ENCODE measurements around the gene YTHDC1. TPM values are rescaled to one million over a fixed set of nuclear protein-coding genes. Genes with fewer than 3 reads are reported as not detected.
"Not testable (repeated sequence)": the region's sequence is repeated elsewhere in the genome, so short reads cannot be mapped to it uniquely, and the experiment has no call there.

YTHDC1 gene
- total RNA-seq, result 43.3 and 57.3 TPM in 2 replicates

DNA sequence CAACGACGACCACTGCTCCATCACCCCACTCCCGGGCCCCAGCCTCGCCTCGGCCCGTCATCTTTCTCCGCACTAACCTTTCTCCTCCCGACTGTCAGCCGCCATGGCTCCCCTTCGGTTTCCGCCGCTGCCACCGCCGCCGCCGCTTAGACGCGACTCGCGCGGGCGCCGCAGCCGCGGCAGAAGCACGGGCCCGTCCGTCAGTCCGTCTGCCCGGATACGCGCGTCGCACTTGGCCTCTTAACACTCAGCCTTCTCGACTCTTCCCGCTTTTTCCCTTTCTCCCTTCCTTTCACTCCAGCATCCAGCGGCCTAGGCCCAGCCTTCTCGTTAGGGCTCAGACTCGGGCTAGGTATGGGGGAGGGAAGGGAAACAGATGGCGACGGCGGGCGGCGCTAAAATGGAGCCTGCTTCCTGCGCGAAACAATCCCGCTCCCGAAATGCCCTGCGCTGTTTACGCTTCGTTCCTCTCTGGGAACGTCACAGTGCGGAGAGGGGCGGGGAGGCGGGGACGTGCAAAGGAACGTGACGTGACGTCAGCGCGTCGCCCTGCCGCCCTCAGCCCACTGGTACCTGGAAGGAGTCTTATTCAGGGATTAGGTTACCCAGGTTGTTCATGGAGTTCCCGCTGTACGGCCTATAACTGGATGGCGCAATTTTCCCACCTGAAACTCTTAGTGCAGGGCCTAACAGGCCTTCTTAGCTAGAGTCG is at the start of gene YTHDC1:
TSS of gene YTHDC1 (minus strand) at position 442 of the 712 bp plus-strand sequence. CDS start at position 105, 337 bp downstream.
- peak; percentile 99 for DNase-seq

GRCh38 chr4:68399306-68399705 is 49.4 kb upstream of the YTHDC1 start:
- DNase-seq, result no peak

GRCh38 chr4:68396756-68397155 is 46.9 kb upstream of the YTHDC1 start:
- no peak for DNase-seq

DNA sequence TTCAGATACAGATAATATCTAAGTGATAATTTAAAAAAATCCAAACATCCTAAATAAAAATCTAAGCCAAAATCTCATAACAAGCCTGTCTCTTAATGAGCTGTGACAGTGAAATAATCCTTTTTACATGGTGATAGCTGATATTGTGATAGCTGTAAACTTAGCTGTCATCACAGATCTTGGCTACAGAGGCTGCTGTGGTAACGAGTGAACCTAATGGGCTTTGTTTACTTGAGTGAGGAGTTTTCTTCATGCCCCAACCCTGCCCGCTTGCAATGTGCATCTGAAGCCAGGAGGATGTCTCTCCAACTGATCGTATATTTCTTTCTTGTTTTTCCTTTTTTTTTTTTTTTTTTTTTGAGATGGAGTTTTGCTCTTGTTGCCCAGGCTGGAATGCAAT is 41.5 kb upstream of the YTHDC1 start:
- DNase-seq, result no peak

DNA sequence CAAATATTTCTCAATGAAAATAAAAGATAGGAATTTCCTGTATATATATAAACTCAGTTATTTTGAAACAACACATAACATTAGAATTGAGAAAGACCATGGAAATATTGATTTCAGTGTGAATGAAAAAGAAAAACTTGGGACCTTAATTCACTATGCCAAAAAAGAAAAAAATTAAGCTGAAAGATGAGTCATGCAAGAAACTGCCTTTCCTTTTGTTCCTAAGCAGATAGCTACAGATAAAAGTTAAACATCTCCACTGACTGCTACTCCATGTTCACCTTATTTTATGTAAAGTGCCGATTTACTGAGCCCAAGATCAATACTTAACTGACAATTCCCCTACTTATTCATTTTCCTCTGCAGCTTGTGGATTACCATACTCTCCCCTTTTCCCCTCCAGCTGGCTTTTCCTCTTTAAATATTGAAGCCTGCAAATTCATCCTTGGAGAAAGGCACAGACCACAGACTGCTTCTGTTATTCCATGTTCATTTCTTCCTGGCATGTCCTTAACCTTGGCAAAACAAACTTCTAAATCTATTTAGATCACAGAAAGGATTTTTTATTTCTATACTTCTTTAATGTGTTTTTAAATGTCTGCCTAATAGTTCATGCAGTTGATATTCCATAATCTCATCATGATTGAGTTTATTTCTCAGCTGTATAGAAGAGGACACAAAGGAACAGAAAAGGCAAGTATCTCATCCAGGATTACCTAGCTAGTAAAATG is 40.5 kb upstream of the YTHDC1 start:
- no peak for DNase-seq

DNA sequence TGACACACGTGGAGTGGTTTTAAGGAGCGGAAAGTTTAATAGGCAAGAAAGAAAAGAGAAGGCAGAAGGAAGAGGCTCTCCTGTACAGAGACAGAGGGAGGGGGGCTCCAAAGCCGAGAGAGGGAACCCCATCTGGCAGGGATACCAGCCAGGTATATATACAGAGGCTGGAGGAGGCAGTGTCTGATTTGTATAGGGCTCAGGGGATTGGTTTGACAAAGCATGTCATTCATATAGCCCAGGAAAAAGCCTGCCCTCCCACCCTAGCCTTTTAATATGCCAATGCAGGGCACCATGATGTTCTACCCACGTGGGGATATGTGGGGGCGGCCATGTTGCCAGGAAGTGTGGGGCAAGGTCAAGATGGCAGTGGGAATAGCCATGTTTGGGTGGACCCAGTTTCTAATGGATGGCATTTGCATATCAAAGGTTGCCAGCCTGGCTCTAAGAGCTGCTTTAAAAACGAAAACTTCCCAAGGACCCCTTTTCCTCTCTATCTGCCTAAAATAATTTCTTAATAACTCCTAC is 39.6 kb upstream of the YTHDC1 start:
- not testable (repeated sequence) for DNase-seq

DNA sequence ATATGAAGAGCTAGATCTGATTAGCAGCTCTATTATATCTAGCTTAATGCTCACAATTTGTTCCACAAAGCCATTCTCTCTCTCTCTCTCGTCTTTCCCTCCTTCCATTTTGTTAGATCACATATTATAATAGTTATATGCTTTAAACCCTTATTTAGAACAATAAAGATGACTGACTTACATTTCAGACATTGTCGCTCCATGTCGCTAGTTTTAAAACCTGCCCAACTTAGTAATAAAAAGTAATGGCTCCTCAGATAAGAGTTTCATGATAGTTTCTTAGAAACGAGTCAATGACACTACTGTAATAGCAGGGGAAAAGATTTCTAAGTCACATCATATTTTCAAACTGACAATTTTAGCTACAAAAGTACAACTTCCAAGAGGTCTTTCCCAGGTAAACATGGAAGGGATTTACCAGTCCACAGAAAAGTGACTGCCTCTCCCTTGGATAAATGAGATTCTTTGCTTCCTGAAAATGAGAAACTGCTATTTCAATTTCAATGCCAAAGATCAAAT is 38.5 kb upstream of the YTHDC1 start:
- no peak for DNase-seq

GRCh38 chr4:68385267-68385666 is 35.4 kb upstream of the YTHDC1 start:
- DNase-seq, result no peak

- DNase-seq, result no peak
Measured at GRCh38 chr4:68383115-68383514, 33.2 kb upstream of the YTHDC1 start.

DNA sequence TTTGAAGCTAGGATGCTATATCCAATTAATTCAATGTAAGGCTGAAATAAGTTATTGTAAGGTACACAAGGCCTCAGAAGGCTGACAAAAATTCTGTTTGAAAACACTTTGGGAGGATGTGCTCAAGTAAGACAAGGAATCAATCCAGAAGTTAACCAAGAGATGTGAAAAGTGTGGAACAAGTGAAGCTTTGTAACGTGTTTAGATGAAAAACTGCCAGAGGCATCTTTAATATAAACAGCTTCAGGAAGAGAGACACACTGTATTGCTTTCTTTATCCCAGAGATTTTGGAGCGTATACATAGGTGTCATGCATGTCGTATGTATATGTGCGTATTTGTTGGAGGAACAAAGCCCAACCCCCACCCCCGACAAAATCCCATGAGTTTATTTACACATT is 28.3 kb upstream of the YTHDC1 start:
- DNase-seq, result no peak

GRCh38 chr4:68375667-68376559 is 26.0 kb upstream of the YTHDC1 start:
- peak; percentile 75 for DNase-seq

GRCh38 chr4:68373513-68373912 is 23.6 kb upstream of the YTHDC1 start:
- peak; percentile 82 for DNase-seq

- DNase-seq, result no peak
Measured at GRCh38 chr4:68372588-68372987, 22.7 kb upstream of the YTHDC1 start.

GRCh38 chr4:68369142-68369805 is 19.4 kb upstream of the YTHDC1 start:
- no peak for DNase-seq

DNA sequence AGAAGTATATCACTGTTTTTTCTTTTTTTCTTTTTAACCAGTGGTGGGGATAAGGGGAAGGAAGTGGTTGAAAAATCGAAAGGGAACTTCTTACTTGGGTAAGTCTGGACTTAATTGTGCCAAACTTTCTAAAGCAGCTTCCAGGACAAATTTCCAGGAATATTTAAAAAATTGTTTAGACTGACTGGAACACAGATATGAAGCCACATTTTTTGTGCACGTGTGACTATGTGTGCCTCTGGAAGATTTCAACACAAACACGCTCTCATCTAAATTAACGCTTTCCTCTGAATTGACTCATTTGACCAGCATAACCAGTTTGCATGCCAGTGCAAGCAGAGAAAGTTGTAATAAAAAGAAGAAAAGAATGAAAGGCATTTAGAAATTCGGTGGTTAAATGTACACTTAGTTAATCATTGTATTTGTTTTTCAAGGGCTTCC is 18.8 kb upstream of the YTHDC1 start:
- DNase-seq, result no peak

- no peak for DNase-seq
Measured at GRCh38 chr4:68367835-68368234, 17.9 kb upstream of the YTHDC1 start.

DNA sequence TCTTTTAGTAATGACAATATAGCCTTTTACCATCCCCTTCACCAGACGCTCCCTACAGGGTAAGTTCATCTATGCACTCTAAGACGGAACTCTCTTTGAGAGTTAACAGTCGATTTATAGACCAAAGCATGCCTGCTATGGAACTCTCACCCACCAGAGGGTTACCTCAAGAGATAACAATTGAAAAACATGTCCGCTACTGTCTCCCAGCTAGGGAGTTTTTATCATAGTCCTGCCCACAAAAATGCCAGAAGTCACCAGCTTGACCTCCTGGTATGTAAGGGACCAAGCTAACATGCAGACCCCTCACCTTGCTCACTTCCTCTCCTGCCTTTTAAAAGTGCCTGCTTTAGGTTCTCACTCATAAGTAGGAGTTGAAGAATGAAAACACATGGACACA is 16.7 kb upstream of the YTHDC1 start:
- no peak for DNase-seq

DNA sequence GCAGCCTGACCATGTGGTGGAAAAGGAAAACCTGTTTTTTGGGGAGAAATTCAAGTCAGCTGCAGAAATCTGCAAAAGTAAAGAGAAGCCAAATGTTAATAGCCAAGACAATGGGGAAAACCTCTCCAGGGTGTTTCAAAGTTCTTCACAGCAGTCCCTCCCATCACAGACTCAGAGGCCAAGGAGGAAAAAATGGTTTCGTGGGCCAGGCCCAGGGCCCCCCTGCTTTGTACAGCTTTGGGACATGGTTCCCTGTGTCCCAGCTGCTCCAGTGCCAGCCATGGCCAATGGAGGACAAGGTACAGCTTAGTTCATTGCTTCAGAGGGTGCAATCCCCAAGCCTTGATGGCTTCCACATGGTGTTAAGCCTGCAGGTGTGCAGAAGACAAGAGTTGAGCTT is 15.2 kb upstream of the YTHDC1 start:
- DNase-seq, result no peak

DNA sequence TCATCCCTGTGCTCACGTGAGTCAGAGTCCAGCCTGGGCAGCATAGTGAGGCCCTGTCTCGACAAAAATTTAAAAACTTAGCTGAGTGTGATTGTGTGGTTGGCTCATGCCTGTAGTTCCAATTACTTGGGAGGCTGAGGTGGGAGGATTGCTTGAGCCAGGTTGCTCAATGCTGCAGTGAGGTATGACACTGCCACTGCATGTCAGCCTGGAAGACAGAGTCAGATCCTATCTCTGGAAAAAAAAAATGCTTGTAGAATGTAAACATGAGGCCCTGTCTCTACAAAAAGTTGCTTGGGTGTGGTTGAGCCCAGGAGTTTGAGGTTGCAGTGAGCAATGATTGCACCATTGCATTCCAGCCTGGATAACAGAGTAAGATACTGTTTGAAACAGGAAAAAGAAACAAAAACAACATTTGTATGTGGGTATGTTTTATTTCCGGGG is 11.3 kb upstream of the YTHDC1 start:
- DNase-seq, result no peak

DNA sequence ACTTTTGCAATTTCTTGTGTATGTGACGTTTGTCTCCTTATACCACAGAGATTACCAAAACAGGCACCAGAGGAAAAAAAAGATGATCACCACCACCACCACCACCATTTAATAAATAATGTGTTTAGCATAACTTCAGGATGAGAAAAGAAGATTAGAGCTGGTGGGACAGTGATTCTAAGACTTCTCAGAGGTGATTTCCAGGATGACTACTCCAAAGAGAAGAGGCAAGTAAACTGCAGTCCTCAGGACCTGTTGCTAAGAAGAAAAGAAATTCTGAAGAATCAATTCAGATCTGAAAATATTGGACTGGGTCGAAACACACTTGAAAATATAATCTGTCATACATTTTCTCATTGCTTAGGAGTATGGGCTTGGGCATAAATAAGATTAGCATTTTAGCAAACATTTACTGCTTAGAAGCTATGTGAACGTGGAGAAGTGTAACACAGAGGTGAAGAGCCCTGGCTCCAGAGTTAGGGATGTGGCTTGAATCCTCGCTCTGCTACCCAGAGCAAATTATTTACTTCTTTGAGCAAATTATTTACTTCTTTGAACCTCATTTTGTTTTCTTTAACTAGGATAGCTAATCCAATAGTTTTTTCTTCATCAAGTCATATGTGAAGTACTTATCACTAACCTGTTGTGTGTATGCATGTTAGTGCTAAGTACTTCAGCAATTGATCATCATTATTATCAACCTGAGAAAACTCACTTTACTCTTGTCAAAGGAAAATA is 10.5 kb upstream of the YTHDC1 start:
- DNase-seq, result no peak

DNA sequence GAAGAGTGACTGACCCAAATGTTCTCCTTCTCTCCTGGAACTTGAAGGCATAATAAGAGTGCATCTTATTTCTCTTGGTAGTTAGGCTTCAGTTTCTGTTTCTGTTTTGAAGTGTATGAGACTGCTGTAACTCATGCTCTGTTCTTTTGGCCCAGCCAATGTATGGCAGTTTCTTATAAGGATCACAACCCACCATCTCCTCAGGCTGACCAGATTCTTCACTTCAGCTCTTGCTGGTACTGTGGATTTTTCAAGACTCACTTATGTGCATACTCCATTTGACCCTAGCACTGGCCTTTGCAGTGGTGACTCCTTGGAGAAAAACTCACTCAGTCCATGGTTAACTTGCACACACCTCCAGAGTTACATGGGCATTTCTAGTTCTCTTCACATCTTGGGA is 9.6 kb upstream of the YTHDC1 start:
- no peak for DNase-seq
